H1 (cell line): Measurements from ENCODE around the gene ERCC3.

Experiments used
- POLR2AphosphoS5 ChIP-seq: IDR thresholded peaks from 2 replicates; pipeline ENCODE4 v1.6.1; 2011; ENCODE audit warnings: low read depth, low read length
- TF ChIP-seq, protein P1 (sequence below), 3 experiments: IDR thresholded peaks; 1 replicate in 2 of 3; 2 replicates in 1 of 3; pipeline versions ENCODE4 v1.5.1 to v1.6.1; 2011; ENCODE audit warnings: low read length in 3 of 3, mild to moderate bottlenecking in 3 of 3, inconsistent platforms in 2 of 3, low read depth in 1 of 3, moderate library complexity in 1 of 3; ENCODE audit not compliant: insufficient read depth in 1 of 3; ENCODE audit errors: control extremely low read depth in 1 of 3

GRCh38 chr2:127326289-127326945 is 32.5 kb upstream of the ERCC3 start:
- TF ChIP-seq POLR2AphosphoS5: no peak
- TF ChIP-seq, protein P1, sequence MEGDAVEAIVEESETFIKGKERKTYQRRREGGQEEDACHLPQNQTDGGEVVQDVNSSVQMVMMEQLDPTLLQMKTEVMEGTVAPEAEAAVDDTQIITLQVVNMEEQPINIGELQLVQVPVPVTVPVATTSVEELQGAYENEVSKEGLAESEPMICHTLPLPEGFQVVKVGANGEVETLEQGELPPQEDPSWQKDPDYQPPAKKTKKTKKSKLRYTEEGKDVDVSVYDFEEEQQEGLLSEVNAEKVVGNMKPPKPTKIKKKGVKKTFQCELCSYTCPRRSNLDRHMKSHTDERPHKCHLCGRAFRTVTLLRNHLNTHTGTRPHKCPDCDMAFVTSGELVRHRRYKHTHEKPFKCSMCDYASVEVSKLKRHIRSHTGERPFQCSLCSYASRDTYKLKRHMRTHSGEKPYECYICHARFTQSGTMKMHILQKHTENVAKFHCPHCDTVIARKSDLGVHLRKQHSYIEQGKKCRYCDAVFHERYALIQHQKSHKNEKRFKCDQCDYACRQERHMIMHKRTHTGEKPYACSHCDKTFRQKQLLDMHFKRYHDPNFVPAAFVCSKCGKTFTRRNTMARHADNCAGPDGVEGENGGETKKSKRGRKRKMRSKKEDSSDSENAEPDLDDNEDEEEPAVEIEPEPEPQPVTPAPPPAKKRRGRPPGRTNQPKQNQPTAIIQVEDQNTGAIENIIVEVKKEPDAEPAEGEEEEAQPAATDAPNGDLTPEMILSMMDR (IDR thresholded peaks at IDR 0.05; ENCODE audit: control extremely low read depth in 1 of 3, insufficient read depth in 1 of 3, low read depth in 1 of 3, low read length in 3 of 3): no peak
